ENCODE measurements around the gene EGFL7.
"Not testable (repeated sequence)": the region's sequence is repeated elsewhere in the genome, so short reads cannot be mapped to it uniquely, and the experiment has no call there.

The EGFL7 gene

DNA sequence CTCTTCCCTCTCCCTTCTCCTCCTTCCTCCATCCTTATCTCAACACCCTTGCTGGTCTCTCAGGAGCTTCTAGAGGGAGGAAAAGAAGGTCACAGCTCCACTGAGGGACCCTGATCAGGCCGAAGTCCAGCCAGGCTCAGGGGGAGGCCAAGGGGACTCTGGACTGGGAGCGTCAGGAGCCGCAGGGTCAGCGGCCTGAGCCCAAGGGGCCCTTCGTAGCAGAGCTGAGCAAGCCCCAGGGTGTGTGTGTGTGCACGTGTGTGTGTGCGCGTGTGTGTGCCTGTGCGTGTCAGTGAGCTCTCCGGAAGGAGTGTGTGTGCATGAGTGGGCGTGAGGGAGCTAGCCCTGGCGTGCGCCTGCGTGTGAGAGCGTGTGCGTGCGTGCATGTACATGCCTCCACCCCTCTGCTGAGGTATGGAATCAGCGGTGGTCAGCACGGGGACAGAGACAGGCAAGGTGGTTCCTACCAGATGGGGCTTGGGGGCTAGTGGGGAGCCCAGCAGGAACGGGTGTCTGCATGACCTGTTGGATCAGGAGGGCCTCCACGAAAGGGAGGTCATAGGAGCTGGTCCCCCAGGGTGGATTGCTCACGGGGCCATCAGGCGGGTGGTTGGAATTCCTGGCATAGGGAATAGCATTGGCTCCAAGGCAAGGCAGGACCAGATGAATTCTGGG is 34.6 kb downstream of the EGFL7 start:
- no peak for DNase-seq (ENCODE audit: low read depth in 2 of 2)

DNA sequence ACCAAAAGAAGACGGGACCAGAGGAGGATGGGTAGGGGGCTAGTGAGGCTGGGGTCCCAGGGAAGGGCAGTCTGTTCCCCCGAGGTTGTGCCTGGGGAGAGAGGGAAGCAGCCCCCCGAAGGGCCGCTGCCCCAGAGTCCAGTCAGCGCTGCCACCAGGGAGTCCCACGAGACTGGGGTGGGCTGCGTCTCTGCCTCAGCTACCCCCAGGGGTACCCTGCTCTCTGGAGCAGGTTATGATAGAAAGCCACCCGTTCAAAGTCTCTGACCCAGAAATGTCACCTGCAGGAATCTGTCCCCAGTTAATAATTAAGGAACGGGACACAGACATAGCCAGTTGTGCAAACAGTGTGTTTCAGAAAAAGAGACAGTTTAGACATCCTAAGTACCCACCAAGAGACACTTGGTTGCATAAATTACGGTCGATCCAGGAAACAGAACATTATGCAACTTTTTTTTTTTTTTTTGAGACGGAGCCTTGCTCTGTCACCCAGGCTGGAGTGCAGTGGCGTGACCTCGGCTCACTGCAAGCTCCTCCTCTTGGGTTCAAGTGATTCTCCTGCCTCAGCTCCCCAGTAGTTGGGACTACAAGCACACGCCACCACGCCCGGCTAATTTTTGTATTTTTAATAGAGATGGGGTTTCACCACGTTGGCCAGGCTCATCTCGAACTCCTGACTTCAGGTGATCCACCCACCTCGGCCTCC is 35.3 kb downstream of the EGFL7 start:
- DNase-seq (ENCODE audit: low read depth in 2 of 2) = no peak

GRCh38 chr9:136698635-136699246 is 36.0 kb downstream of the EGFL7 start:
- no peak for DNase-seq (ENCODE audit: low read depth in 2 of 2)

GRCh38 chr9:136700304-136700703 is 37.6 kb downstream of the EGFL7 start:
- no peak for DNase-seq (ENCODE audit: low read depth in 2 of 2)

GRCh38 chr9:136700959-136701667 is 38.4 kb downstream of the EGFL7 start:
- DNase-seq (ENCODE audit: low read depth in 2 of 2) = peak; percentile 54 to 71

DNA sequence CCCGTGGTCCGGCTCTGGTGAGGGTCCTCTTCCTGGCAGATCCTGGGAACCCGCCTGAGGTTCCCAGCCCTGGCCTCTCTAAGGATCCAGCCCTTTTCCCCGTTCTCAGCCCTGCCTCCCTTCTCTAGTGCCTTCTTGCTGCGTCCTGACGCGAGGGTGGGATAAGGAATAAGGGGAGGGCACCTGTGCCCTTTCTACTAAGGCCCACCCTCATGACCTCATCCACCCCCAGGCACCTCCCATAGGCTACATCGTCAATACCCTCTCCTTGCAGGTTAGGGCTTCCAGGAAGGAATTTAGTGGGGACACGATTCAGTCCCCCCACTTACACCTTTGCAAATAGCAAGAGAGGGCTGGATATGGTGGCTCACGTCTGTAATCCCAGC is 38.9 kb downstream of the EGFL7 start:
- no peak for DNase-seq (ENCODE audit: low read depth in 2 of 2)

- DNase-seq (ENCODE audit: low read depth in 2 of 2) = no peak
Measured at GRCh38 chr9:136703276-136703860, 40.7 kb downstream of the EGFL7 start.

DNA sequence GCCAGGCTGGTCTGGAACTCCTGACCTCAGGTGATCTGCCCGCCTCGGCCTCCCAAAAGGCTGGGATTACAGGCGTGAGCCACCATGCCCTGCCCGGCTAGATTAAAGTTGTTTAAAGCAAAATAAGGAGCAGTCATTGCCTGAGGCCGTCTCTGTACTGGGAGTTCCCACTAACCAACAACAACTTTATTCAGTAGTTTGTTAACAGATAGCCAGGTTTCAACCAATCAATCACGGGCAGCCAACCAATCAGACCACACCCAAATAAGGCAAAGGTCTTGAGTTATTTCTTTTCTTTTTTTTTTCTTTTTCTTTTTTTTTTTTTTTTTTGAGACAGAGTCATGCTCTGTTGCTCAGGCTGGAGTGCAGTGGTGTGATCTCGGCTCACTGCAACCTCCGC is 42.0 kb downstream of the EGFL7 start:
- not testable (repeated sequence) for DNase-seq (ENCODE audit: low read depth in 2 of 2)

DNA sequence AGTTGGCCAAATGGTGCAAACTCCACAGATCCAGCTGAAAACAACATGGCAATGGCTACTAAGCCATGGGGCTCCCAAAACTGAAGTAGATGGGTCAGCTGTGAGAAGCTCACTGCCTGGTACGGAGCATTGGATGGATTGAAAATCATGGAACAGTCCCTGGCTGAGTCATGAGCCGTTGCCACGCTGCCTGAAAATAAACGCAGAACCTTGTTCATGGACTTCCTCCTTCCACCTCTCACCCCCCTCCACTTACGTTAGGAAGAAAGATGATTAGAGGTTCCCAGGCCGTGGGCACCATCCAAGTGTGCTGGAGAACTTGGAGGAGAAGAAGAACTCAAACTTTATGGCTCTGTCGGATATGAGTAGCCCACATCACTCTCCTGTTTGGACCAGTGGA is 42.8 kb downstream of the EGFL7 start:
- no peak for DNase-seq (ENCODE audit: low read depth in 2 of 2)

- no peak for DNase-seq (ENCODE audit: low read depth in 2 of 2)
Measured at GRCh38 chr9:136707011-136707410, 44.3 kb downstream of the EGFL7 start.

GRCh38 chr9:136707849-136708517 is 45.3 kb downstream of the EGFL7 start:
- DNase-seq (ENCODE audit: low read depth in 2 of 2) = no peak

DNA sequence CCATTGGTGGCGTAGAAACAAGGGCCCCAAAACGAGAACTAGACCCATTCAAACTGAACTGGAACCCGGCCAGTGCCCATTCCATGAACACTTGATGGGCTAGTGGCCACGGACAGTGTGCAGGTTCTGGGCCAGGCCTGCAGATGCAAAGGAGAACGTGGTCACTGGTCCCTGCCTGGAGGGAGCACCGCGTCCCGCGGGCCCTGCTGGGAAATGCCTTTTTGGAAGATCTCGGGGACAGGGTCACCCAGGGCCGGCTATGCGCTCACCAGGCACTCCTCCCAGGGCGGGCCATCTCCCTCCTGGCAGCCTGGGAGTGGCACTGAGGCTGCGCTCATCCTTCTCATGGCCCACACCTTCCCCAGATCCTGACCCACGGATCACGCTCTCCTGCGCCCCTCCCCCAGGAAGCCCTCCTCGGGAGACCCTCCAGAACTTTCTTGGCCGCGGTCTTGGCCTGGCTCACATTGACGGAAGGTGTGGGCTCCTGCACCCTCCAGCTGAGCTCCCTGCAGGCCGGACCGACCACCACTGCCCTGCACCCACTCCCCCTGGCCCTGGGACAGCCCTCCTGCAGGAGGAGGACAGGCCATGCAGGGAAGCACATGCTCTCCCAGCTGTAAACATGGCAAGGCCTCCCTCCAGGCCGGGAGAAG is 46.9 kb downstream of the EGFL7 start:
- no peak for DNase-seq (ENCODE audit: low read depth in 2 of 2)

- no peak for DNase-seq (ENCODE audit: low read depth in 2 of 2)
Measured at GRCh38 chr9:136710543-136710942, 47.8 kb downstream of the EGFL7 start.

DNA sequence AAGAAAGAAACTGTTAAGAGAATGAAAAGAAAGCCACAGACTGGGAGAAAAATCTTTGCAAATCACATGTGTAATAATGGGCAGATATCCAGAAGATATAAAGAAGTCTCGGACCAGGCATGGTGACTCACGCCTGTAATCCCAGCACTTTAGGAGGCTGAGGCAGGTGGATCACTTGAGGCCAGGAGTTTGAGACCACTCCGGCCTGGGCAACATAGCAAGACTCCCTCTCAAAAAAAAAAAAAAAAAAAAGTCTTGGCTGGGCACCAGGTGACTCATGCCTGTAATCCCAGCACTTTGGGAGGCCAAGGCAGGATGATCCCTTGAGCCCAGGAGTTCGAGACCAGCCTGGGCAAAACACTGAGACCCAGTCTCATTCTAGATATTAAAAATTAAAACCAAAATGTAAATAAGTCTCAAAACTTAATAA is 48.5 kb downstream of the EGFL7 start:
- not testable (repeated sequence) for DNase-seq (ENCODE audit: low read depth in 2 of 2)

GRCh38 chr9:136711751-136712689 is 49.3 kb downstream of the EGFL7 start, which contains the start of gene DIPK1B:
TSS of gene DIPK1B (plus strand) at chr9:136712572. CDS start at chr9:136712666, 94 bp downstream.
- DNase-seq (ENCODE audit: low read depth in 2 of 2) = no peak

DNA sequence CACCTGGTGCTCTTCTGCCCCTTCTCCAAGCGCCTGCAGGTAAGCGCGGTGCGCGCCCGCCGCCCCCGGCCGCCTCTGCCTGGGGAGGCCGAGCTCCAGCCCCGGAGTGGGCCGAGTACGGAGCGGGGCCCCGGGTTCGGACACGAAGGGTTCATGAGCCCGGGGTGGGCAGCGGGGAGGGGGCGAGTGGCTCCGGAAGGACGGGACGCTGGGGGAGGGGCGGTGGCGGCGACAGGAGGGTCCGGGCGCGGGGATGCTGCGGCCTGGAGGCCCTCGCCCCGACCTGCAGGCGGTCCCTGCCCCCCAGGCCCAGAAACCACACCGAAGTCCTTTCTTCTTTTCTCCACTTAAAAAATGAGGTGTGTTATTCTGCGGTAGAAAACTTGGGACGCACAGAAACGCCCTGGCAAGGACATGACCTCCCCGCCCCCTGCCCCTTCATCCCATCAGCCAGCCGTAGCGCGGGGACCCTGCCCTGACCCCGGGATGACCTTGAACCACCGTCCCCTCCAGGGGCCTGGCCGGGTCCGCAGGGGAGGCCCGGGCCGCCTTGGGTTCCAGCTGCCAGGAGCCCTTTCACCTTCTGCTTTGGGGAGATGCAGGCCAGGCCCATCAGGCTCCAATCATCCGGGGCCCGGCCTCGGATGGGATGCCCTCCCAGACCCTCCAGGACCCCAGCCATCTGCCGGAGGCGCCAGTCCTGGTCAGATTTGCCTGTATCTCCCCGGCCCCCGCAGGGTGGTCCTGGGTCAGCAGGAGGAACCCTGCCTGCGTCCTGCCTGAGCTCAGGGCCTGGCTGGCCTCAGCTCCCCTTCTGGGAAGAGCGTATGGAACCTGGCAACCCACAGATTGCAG is 50.2 kb downstream of the EGFL7 start:
- no peak for DNase-seq (ENCODE audit: low read depth in 2 of 2)

- DNase-seq (ENCODE audit: low read depth in 2 of 2) = no peak
Measured at GRCh38 chr9:136713550-136713949, 50.8 kb downstream of the EGFL7 start.

DNA sequence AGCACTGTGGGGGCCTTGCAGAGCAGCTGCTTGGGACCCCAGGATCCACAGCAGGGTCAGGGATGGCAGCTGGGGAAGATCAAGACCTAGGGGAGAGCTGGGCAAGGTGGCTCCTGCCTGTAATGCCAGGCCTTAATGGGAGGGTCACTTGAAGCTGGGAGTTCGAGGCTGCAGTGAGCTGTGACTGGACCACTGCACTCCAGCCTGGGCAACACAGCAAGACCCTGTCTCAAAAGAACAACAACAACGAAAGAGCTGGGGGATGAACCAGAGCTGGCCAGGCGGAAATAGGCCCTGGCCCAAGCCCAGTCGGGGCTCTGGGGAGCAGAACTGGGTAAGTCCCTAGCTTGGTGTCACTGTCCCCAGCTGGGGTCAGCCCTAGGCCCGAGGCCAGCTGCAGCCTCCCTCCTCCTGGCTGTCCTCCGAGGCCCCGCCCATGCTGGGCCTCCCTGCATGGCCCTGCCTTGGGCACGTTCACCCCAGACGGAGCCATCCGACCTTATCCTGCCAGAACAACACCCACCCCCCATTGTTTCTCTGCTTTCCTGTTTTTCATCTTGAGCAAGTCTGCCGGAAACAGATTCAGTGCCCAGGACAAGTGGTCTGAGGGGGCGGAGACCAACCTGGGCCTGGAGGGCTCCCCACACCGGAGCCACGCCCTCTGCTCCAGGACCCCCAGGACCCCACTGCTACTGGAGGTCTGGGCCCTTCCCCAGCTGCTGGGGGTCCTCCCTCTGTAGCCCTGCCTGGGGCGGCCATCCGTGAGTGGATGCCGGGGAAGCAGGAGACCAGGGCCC is 51.6 kb downstream of the EGFL7 start:
- no peak for DNase-seq (ENCODE audit: low read depth in 2 of 2)
